ENCODE results near the gene SIRPA.

Gene SIRPA

DNA sequence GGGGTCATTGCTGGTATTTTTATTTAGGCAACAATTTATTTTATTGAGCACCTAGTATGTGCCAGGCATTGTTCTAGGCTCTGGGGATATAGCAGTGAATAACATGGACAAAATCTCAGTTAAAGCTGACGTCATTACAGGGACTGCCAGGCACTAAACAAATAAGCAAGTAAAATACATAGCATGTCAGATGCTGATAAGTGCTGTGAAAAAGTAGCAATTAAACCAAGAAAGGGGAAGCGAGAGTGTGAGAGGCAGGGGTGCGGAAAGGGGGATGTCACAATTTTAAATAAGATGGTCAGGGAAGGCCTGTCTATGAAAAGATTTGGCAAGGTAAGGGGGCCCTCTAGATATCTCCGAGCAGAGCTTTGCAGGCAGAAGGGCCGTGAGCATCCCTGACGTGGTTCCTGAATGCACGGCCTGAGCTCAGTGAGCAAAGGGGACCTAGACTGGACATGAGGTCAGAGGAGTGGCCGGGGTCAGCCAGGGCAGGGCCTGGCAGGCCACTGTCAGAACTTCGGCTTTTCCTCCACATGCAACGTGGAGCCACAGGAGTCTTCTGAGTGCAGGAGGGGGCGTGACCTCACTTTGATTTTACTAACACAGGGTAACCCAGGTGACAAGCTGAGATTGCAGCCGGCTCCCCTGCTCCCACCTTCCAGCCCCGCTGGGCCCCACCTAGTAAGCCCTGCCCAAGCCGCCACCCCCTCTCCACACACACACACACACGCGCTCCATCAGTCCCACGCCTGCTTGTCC lies 24.2 kb upstream of the SIRPA start:
- no peak for DNase-seq

DNA sequence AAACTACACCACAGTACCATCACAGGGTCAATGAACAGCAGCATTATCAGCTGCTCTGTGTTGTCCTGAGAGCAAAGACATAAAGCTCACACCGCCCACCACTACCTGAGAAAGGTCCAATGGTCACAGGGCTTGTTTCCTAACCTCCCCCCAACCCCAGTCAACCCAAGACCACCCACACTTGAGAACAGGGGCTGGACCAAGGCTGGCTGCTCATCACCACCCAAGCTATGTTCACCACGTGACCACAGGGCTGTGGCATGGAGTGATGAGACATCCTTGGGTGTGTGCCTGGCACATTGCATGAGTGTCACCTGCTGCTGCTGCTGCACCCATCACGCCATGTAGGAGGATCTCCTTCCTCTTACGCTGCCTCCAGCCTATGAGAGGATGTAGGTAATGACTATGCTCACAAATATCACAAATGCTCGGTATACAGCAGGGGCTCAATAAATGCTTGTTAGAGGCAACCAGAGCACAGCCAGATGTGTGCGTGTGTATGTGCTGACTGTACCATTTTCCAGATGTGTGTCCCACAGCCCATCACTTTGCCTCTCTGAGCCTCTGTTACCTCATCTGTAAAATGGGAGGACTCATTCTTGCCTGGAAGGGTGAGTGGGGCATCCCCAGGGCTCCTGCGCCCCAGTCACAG lies 23.3 kb upstream of the SIRPA start:
- DNase-seq = no peak

- DNase-seq = no peak
Measured at GRCh38 chr20:1872459-1873097, 22.6 kb upstream of the SIRPA start.

DNA sequence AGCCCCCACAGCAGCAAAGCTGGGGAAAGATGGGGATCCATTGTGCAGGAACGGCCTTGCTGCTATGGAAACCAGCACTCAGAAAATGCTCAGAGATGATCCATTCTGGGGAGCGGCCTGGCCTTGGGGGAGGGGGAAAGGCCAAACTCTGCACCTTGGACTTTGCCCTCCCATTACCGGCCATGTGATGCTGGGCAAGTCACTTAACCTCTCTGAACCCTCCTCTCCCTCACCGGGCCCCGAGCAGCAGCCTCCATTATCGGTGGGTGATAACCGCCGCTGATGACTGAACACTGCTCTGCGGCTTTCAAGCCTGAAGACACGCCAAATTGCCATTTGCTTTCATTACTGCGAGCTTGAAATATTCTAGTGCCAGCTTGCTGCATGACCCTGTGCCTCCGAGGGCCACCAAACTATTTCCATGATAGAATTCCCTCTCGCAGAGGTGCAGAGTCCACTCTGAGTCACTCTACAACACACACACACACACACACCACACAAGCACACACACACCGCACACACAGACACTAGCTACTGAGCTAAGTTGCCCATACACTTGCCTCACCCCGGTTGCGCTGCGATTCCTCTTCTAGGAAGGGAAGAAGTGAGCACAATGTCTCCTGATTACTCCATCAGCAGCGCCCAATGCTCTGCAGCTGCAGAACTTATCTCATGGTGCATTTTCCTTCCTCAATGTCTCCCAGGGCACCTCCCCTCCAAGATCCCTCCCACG lies 20.6 kb upstream of the SIRPA start:
- DNase-seq = no peak

- DNase-seq = no peak
Measured at GRCh38 chr20:1875183-1875554, 20.0 kb upstream of the SIRPA start.

- no peak for DNase-seq
Measured at GRCh38 chr20:1875762-1876161, 19.4 kb upstream of the SIRPA start.

GRCh38 chr20:1876217-1876921 lies 18.8 kb upstream of the SIRPA start:
- no peak for DNase-seq

- DNase-seq = no peak
Measured at GRCh38 chr20:1876975-1877608, 18.1 kb upstream of the SIRPA start.

DNA sequence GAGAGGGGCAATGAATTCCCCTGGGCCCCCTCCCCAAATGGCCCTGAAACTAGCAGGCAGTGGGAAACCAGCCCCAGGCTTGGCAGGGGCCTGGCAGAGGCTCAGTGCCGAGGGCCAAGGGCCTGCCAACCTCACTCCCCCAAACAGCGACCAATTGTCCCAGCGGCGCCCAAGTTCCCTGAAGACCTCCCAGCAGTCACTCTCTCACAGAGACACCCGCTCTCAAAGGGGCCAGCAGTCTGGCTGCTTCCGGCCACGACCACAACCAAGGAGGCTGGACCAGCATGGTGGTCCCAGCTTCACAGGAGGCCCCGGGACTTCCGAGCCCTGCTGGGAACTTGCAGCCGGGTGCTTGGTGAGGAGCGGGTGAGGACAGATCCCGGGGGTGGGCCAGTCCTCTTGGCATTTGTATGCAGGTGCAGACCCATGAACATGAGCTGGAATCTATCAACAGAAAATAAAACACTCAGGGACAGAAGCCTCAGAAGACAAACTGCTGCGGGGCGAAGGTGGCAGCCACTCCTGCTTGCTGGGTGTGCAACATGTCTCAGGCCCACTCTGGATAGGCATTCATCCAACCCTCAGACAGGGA lies 17.5 kb upstream of the SIRPA start:
- no peak for DNase-seq

DNA sequence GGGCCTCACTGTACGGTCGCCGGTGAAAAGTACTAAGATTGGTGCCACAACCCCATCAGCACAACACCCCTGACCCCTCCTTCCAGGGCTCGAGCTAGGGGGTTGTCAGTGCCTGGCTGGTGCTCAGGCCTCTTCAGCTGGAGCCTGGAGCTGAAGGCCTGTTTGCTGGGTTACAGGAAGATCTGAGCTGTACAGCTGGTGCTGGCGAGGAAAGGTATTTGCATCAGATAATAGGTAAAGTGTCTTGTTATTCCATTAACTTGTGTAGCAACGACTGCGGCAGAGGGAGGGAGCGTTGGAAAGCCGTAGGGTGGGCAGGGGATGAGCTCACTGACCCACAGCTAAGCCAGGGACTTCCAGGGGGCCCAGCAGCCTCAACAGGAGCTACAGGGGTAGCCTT lies 15.8 kb upstream of the SIRPA start:
- DNase-seq = no peak

- no peak for DNase-seq
Measured at GRCh38 chr20:1879934-1880333, 15.3 kb upstream of the SIRPA start.

- DNase-seq = no peak
Measured at GRCh38 chr20:1880529-1881239, 14.5 kb upstream of the SIRPA start.

GRCh38 chr20:1881240-1881835 lies 13.9 kb upstream of the SIRPA start:
- DNase-seq = no peak

DNA sequence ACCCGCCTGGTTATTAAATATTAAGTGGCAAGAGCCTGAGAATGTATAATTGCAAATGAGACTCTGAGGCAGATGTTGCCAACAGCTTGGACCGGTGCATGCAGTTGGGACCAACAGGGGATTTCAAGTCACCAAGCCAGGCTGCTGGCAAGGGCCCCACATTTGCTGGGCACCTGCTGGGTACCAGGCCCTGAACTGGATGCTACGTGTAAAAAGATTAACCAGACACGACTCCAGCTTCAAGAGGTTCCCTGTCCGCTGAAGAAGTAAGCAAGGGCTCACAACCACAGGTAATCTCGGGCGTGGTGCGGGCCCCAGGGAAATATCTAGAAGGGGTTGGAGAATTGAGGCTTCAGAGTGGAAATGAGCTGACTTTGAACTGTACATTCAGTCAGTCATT lies 13.2 kb upstream of the SIRPA start:
- DNase-seq = no peak

- no peak for DNase-seq
Measured at GRCh38 chr20:1883986-1884385, 11.2 kb upstream of the SIRPA start.

DNA sequence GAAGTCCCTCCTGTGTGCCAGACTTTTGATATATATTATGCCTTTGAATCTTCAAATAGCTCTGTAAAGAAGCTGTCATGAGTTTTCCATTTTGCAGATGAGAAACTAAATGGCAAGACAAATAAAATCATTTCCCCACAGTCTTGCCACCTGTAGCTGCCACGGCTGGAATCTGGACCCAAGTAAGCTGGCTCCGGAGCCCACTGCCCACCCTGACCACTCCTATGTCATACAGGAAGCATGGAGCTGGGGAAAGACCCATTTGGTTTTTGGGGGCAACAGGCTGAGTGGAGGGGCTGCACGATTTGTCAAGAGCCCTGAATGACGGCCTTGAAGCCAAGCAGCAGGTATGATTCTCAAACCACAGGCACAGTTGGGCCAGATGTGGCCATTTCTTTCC lies 10.0 kb upstream of the SIRPA start:
- DNase-seq = no peak

DNA sequence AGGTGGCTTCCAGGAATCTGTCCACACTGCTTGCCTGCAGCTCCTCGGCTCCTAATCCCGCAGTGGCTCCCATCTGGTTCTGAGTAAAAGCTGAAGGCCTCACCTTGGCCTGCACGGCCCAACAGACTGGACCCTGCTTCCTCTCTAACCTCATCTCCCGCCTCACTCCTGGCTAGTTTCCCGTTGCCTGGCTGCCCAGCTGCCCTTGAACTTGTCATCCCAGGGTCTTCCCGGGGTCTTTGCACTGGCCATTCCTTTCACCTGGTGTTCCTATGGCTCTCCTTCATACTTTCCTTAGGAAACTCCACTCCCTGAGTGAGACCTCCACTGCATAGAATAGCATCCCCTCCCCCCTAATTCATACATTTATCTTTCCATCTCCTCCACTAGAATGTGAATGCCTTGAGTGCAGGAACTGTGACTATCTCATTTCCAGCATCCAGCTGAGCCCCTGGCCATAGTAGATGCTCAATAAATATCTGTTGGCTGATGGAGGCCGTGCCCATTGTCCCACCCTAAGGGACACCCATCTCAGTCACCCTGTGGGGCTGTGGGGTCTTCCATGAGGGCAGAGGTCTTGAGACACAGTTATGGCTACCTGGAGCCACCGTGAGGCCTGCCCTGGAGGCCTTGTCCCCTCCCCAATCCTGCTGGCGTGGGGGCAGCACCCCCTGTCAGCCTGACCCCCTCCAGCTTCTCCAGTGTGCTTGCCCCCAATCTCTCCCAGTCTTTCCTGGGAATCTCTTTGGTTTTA lies 9.1 kb upstream of the SIRPA start:
- DNase-seq = no peak

DNA sequence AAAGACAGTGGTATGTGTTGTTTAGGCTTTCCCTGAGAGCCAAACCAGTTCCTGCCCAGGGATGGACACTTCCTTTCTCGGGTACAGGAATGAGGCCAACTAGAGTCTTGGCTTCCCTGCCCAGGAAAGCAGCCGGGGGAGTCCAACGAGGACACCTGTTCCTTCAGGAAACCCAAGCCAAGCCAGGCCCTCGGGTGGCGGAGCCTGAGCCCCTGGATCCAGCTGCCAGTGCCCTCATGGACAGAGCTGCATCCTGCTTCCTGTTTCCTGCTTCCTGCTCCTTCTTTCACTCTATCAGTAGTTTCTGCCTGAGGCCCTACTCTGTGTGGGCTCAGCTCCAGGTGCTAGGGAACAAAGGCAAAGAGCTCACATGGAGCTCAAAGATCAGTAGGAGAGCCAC lies 7.9 kb upstream of the SIRPA start:
- DNase-seq = no peak

DNA sequence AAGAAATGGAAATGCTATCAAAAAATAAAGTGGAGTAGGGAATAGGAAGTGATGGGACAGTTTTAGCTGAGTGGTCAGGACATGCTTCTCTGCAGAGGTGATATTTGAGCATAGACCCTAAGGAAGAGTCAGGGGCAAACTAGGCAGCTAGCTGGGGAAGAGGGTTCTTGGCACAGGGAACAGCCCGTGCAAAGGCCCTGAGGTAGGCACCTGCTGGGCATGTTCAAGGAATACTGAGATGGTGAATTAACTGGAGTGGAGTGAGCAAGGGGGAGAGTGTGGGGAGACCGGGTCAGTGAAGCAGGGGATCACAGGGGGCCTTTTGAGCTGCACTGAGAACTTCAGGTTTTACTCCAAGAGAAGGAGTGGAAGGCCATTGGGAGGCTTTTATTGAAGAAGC lies 7.5 kb upstream of the SIRPA start:
- DNase-seq = no peak

DNA sequence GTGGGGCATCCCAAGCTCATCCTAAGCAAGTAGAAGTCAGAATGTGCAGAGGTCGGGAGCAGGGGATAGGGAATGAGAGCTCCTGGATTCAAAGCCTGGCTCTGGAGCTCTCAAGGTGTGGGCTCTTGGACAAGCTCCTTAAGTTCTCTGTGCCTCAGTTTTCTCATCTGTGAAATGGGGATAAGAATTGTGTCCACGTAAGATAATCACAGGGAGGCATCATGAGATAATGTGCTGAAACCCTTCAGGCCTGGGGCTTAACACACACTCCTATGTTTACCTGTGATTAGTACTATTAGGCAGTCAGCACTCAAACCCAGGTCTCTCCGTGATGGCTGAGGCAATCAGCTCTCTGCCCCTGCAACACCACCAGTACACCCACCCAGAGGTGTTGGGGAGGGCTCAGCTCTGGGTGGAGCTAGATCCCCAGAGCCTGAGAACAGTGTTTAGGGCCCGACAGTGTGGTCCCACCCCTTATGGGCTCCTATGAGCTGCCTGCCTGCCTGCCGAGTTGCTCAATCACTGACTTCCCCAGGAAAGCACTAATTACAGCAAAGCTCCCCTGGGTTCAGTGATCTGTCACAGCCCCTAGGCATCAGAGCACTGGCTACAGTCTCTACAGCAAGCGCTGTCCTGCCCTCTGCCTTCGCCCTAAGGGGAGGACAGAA lies 6.3 kb upstream of the SIRPA start:
- no peak for DNase-seq

Data from NCI-H2081 treated with DMSO at 0.1 percent for 48 hours (cell line).